Loucy (cell line): ENCODE measurements around the gene EFEMP1.

ENCODE experiments used
- CTCF ChIP-seq: fragments of 200-600 bp; sonication (generic); conservative IDR thresholded peaks from 2 replicates; pipeline ENCODE4 v1.5.1; 2014; ENCODE audit warnings: mild to moderate bottlenecking, antibody characterized with exemption, low read length
- EZH2phosphoT487 ChIP-seq: fragments of 200-600 bp; IDR thresholded peaks from 2 replicates; pipeline ENCODE4 v1.6.1; 2018; ENCODE audit warnings: antibody characterized with exemption, mild to moderate bottlenecking, moderate library complexity, borderline replicate concordance

DNA sequence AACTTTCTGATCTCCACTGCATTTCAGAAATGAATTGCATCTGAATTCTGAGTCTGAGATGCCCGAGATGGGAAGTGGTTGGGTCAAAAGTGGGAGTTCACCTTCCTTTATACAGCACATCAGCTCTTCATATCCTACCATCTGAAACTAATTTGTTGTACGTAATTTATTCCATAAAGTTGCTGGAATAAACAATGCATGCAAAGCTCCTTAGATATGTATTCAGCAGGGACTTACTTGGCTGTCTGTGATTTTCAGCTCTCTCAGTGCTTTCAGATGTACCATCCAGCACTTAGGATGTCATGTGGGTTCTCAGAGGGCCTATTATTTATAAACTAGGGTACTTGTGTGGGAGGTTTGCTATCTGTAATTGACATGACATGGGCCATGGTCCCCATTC, 46.9 kb upstream of the EFEMP1 start:
- TF ChIP-seq CTCF (no peak), EZH2phosphoT487 (no peak)
